OCI-LY7 (cell line): ENCODE results near the gene ARMC5. TPM values are rescaled to one million over a fixed set of nuclear protein-coding genes. Genes with fewer than 3 reads are reported as not detected.

Experiments
- BruUV-seq: library from RNA; stranded (reverse); fragments of 400-500 nt; replicated peaks from 2 replicates; lab custom pipeline; 2021; lab: Mats Ljungman, UMichigan
- CTCF ChIA-PET: fragments of 300-600 bp; sonication (Branson Sonifier 250); formaldehyde crosslinking; loops from one replicate; lab custom pipeline; 2022; ENCODE audit warnings: antibody characterized with exemption; ENCODE audit not compliant: unreplicated experiment; lab: Charles Lee
- POLR2A ChIA-PET: fragments of 300-600 bp; sonication (Branson Sonifier 250); formaldehyde crosslinking; loops from one replicate; lab custom pipeline; 2022; ENCODE audit warnings: antibody characterized with exemption; lab: Charles Lee
- DNase-seq: peaks from one replicate; pipeline ENCODE4 v3.0.0-alpha.2; 2015; ENCODE audit warnings: low spot score
- H2AFZ ChIP-seq: fragments of 200-600 bp; sonication (generic), shearing (Covaris generic); 2 replicates; pipeline ENCODE4 v1.6.1; 2014; ENCODE audit warnings: mild to moderate bottlenecking, antibody characterized with exemption, low read length, moderate library complexity
- H3K27ac ChIP-seq: fragments of 200-600 bp; sonication (generic); 2 replicates; pipeline ENCODE4 v1.5.1; 2014; ENCODE audit warnings: mixed run types, low read depth, mild to moderate bottlenecking, moderate library complexity, low read length, inconsistent platforms; ENCODE audit not compliant: poor library complexity, severe bottlenecking
- H3K36me3 ChIP-seq: fragments of 200-600 bp; sonication (generic); 2 replicates; pipeline ENCODE4 v1.6.1; 2014; ENCODE audit warnings: mild to moderate bottlenecking, antibody characterized with exemption, low read length, moderate library complexity, mixed read lengths; ENCODE audit not compliant: insufficient read depth
- H3K4me1 ChIP-seq: fragments of 200-600 bp; sonication (generic); 2 replicates; pipeline ENCODE4 v1.5.1; 2014; ENCODE audit warnings: mild to moderate bottlenecking, low read length; ENCODE audit not compliant: insufficient read depth, poor library complexity, severe bottlenecking
- H3K4me2 ChIP-seq: fragments of 200-600 bp; sonication (generic); 2 replicates; pipeline ENCODE4 v1.6.1; 2014; ENCODE audit warnings: mild to moderate bottlenecking, low read length
- H3K4me3 ChIP-seq: fragments of 200-600 bp; sonication (generic); 2 replicates; pipeline ENCODE4 v1.5.1; 2014; ENCODE audit warnings: mild to moderate bottlenecking, low read depth, low read length; ENCODE audit not compliant: poor library complexity, severe bottlenecking
- H3K79me2 ChIP-seq: fragments of 200-600 bp; sonication (generic); 2 replicates; pipeline ENCODE4 v1.6.1; 2016; ENCODE audit warnings: low read depth, mild to moderate bottlenecking, low read length, moderate library complexity, mixed read lengths; ENCODE audit not compliant: insufficient read depth
- H3K9me2 ChIP-seq: fragments of 200-600 bp; sonication (generic); 2 replicates; pipeline ENCODE4 v1.6.1; 2016; ENCODE audit warnings: mild to moderate bottlenecking, low read length, mixed read lengths; ENCODE audit not compliant: insufficient read depth
- H3K9me3 ChIP-seq: fragments of 200-600 bp; sonication (generic); 2 replicates; pipeline ENCODE4 v1.6.1; 2014; ENCODE audit warnings: mild to moderate bottlenecking, mixed run types, low read length, mixed read lengths
- H4K20me1 ChIP-seq: fragments of 200-600 bp; sonication (generic); 2 replicates; pipeline ENCODE4 v1.6.1; 2014; ENCODE audit warnings: mild to moderate bottlenecking, antibody characterized with exemption, low read length, moderate library complexity, mixed read lengths; ENCODE audit not compliant: insufficient read depth
- EZH2phosphoT487 ChIP-seq: fragments of 200-600 bp; sonication (generic); IDR thresholded peaks from 2 replicates; pipeline ENCODE4 v1.6.1; 2018; ENCODE audit warnings: low read depth, borderline replicate concordance, mild to moderate bottlenecking, mixed run types, antibody characterized with exemption, low read length, moderate library complexity, mixed read lengths
- intact Hi-C: fragments of 100-400 bp; cut with micrococcal nuclease; formaldehyde crosslinking; loops from one replicate; pipeline ENCODE4 v1.10.0; 2022; ENCODE audit not compliant: unreplicated experiment
- total RNA-seq, 2 experiments: library from RNA; depleted of rRNA in 1 of 2; stranded (reverse); fragments of >200 nt in 1 of 2; shearing (Covaris generic) in 1 of 2; gene quantifications; 2 replicates each; pipeline ENCODE4 v1.2.3, GENCODE V29; 2014 to 2022
- TF ChIP-seq, protein P1 (sequence below): fragments of 200-600 bp; sonication (generic); conservative IDR thresholded peaks from 2 replicates; pipeline ENCODE4 v1.5.1; 2014; ENCODE audit warnings: mild to moderate bottlenecking, antibody characterized with exemption, low read length, moderate library complexity, mixed read lengths

The ARMC5 gene
- total RNA-seq, 2 experiments from 2014 or later, result 6.4 to 8.8 TPM

DNA sequence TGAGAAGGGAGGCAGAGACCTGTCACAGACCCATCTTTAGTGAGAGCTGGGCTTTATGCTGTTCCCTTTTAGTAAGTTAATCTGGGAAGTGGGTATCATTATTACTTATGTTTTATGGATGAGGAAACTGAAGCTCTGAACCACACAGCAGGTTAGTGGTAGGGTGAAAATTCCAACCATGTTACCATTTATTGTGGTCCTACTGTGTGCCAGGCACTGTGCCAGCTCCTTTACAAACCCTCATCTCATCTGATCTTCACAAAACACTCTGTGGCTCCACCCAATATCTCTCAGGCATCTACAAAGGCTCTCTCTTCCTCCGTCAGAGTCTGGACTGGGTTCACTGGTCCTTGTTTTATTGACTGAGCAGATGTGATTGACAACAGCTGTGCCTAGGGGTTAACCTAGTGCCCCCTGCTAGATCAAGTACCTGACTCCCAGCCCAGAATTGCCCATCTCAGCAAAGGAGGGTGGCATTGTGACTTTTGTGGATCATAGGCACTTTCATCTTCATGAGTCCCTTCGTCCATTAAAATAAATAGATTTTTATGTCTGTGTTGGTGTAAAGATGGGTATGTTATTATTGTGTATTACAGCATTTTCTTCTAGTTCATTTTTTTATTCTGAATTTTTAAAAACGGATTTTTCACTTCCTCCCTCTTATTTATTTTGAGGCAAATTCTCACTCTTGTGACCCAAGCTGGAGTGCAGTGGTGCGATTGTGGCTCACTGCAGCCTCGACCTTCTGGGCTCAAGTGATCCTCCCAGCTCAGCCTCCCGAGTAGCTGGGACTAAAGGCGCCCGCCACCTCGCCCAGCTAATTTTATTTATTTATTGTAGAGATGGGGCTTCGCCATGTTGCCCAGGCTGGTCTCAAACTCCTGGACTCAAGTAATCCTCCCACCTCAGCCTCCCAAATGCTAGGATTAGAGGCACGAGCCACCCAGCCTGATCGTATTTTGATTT is 15.8 kb downstream of the ARMC5 start:
- Histone ChIP-seq H3K4me2 (no peak overlapping the region), H4K20me1 (no peaks in the 10 kb centered on the region), H3K9me2 (no peaks in the 10 kb centered on the region), H3K4me1 (no peaks in the 10 kb centered on the region), H2AFZ (no peak overlapping the region), H3K4me3 (no peak overlapping the region), H3K27ac (no peak overlapping the region), H3K36me3 (no peaks in the 10 kb centered on the region), H3K79me2 (no peaks in the 10 kb centered on the region), H3K9me3 (no peaks in the 10 kb centered on the region)
- ChIA-PET POLR2A (no interaction called here), CTCF (no interaction called here)
- intact Hi-C loops, result no loop called here
- DNase-seq, result no peak
- BruUV-seq, result no TSS peak
- TF ChIP-seq, protein P1, sequence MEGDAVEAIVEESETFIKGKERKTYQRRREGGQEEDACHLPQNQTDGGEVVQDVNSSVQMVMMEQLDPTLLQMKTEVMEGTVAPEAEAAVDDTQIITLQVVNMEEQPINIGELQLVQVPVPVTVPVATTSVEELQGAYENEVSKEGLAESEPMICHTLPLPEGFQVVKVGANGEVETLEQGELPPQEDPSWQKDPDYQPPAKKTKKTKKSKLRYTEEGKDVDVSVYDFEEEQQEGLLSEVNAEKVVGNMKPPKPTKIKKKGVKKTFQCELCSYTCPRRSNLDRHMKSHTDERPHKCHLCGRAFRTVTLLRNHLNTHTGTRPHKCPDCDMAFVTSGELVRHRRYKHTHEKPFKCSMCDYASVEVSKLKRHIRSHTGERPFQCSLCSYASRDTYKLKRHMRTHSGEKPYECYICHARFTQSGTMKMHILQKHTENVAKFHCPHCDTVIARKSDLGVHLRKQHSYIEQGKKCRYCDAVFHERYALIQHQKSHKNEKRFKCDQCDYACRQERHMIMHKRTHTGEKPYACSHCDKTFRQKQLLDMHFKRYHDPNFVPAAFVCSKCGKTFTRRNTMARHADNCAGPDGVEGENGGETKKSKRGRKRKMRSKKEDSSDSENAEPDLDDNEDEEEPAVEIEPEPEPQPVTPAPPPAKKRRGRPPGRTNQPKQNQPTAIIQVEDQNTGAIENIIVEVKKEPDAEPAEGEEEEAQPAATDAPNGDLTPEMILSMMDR, result no peak
- TF ChIP-seq EZH2phosphoT487, result no peak

DNA sequence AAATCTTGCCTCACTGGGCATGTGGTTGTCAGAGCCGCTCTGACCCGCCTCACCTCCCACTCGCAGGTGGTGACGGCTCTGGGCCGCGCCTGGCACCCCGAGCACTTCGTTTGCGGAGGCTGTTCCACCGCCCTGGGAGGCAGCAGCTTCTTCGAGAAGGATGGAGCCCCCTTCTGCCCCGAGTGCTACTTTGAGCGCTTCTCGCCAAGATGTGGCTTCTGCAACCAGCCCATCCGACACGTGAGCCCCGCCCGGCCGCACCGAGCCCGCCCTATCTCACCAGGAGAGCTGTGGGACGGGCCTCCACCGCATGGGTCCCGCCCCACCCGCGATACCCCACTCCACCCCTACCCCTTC is 16.6 kb downstream of the ARMC5 start:
- H3K4me2 ChIP-seq, result no peak overlapping the region
- ChIA-PET CTCF (no interaction called here), POLR2A (no interaction called here)

More for the DNA sequence above, 16.6 kb downstream of the ARMC5 start:
- DNase-seq, result no peak
- Histone ChIP-seq H3K4me1 (no peaks in the 10 kb centered on the region), H3K79me2 (no peaks in the 10 kb centered on the region), H3K36me3 (no peaks in the 10 kb centered on the region), H3K27ac (no peak overlapping the region), H3K9me3 (no peaks in the 10 kb centered on the region), H4K20me1 (no peaks in the 10 kb centered on the region), H2AFZ (no peak overlapping the region), H3K4me3 (no peak overlapping the region), H3K9me2 (no peaks in the 10 kb centered on the region)
- intact Hi-C loops, result no loop called here
- TF ChIP-seq, protein P1, result no peak
- BruUV-seq, result no TSS peak
